H1 (cell line): ENCODE data around the gene NCBP1. TPM values are rescaled to one million over a fixed set of nuclear protein-coding genes. Genes with fewer than 3 reads are reported as not detected.

Source experiments
- CBX5 ChIP-seq: fragments of 300-800, 300-1000 bp; sonication (generic); IDR thresholded peaks from 2 replicates; pipeline ENCODE4 v1.7.1; 2016; ENCODE audit warnings: antibody characterized with exemption, low read length, low read depth
- JUND ChIP-seq: IDR thresholded peaks from 2 replicates; pipeline ENCODE4 v1.6.1; 2011; ENCODE audit warnings: mild to moderate bottlenecking, improper control_type of control experiment, low read length
- POLR2A ChIP-seq, 2 experiments: IDR thresholded peaks; 1 replicate in 1 of 2; 2 replicates in 1 of 2; pipeline ENCODE4 v1.6.1; 2011; ENCODE audit warnings: low read depth in 2 of 2, low read length in 2 of 2, mild to moderate bottlenecking in 2 of 2; ENCODE audit errors: control extremely low read depth in 1 of 2
- RAD21 ChIP-seq, 2 experiments: IDR thresholded peaks in 1 of 2; conservative IDR thresholded peaks in 1 of 2; 2 replicates each; pipeline ENCODE4 v1.6.1; 2011; ENCODE audit warnings: low read depth in 2 of 2, low read length in 2 of 2, improper control_type of control experiment in 1 of 2, inconsistent platforms in 1 of 2, mild to moderate bottlenecking in 1 of 2, moderate library complexity in 1 of 2
- RBBP5 ChIP-seq: IDR thresholded peaks from 2 replicates; pipeline ENCODE4 v1.7.1; 2012; ENCODE audit warnings: low read depth, mild to moderate bottlenecking, inconsistent platforms, low read length, moderate library complexity, borderline replicate concordance
- TAF7 ChIP-seq: optimal IDR thresholded peaks from 2 replicates; pipeline ENCODE3; 2011; ENCODE audit warnings: low read depth, mild to moderate bottlenecking, inconsistent platforms, low read length, moderate library complexity, borderline replicate concordance
- TCF12 ChIP-seq: IDR thresholded peaks from 2 replicates; pipeline ENCODE4 v1.6.1; 2011; ENCODE audit warnings: low read depth, mild to moderate bottlenecking, low read length
- polyA plus RNA-seq, 7 experiments: library from polyadenylated mRNA; depleted of rRNA in 3 of 7; stranded (reverse) in 5 of 7; unstranded in 2 of 7; fragments of >200 nt in 5 of 7; fragments of 200-250 nt in 2 of 7; gene quantifications; 1 replicate in 5 of 7; 2 replicates in 1 of 7; 4 replicates in 1 of 7; pipeline versions ENCODE4 v1.2.1 to v1.2.3, GENCODE V29; 2011 to 2013; ENCODE audit warnings: missing spikeins in 2 of 7, mixed read lengths in 2 of 7
- total RNA-seq: library from RNA; stranded (reverse); fragmentation: NEBNext Ultra II Directional; extraction: Animal tissue kit (Norgen Biotek cat#: 25700); gene quantifications from 2 replicates; pipeline ENCODE4 v1.2.1, GENCODE V29; 2021
- TF ChIP-seq, protein P1 (sequence below): IDR thresholded peaks from 2 replicates; pipeline ENCODE4 v1.6.1; 2012; ENCODE audit warnings: low read length, inconsistent platforms

Gene NCBP1
- total and polyA plus RNA-seq, 2 of the 8 experiments (the other 6 are each of a cell fraction or from before 2014, with no cell fraction given), result 14.7 to 54.0 TPM

DNA sequence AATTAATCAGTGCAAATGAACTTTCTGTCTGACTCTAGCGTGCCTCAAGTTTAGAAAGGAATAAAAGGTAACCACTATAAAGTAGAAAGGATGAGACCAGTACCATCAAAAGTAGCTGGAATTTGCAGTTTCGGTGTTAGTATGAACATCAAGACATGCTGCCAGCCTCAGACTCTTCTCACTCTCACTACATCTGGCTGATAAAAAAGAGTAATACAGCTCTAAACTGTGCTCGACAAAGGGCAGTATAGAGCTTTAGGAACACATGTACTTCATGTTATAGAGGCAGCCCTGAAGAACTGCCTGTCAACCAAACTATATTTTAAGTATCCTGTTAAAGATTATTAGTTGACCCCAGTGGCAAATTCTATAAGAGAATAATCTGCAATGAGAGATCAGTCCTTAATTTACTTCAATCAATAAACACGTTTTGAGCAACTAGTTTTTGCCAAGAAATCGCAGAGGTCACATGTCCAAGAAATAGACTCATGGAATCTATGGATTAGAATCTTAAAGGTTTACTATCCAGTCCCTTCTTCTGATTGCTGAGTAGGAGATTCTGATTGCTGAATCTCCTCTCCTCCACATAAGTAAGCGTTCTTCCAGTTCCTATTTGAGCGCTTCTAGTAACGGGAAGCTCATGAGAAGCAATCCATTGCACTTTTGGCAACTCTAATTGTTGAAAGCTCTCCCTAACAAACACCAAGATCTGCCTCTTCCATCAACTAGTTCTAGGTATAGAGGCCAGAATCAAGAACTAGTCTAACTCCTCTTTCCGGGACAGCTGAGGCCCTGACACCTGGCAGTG lies 62.6 kb downstream of the NCBP1 start (continued):
- TF ChIP-seq, protein P1, sequence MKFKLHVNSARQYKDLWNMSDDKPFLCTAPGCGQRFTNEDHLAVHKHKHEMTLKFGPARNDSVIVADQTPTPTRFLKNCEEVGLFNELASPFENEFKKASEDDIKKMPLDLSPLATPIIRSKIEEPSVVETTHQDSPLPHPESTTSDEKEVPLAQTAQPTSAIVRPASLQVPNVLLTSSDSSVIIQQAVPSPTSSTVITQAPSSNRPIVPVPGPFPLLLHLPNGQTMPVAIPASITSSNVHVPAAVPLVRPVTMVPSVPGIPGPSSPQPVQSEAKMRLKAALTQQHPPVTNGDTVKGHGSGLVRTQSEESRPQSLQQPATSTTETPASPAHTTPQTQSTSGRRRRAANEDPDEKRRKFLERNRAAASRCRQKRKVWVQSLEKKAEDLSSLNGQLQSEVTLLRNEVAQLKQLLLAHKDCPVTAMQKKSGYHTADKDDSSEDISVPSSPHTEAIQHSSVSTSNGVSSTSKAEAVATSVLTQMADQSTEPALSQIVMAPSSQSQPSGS, result no peak
- TF ChIP-seq RAD21 (IDR thresholded peaks at IDR 0.05 in 1 of 2, conservative IDR thresholded peaks at IDR 0.05 in 1 of 2; ENCODE audit: low read depth in 2 of 2, low read length in 2 of 2), result no peak
- TF ChIP-seq RBBP5, result no peak
- TF ChIP-seq JUND, result no peak
- TF ChIP-seq TAF7, result no peak
- TF ChIP-seq TCF12, result no peak
- TF ChIP-seq POLR2A (IDR thresholded peaks at IDR 0.05; ENCODE audit: control extremely low read depth in 1 of 2, low read depth in 2 of 2, low read length in 2 of 2), result no peak
- no peak for TF ChIP-seq CBX5
